HEK293T (cell line): ENCODE data around the gene COPS3.
"Not testable (repeated sequence)": the region's sequence is repeated elsewhere in the genome, so short reads cannot be mapped to it uniquely, and the experiment has no call there.

Experiments used
- CTCF ChIA-PET: fragments of 350-600 bp; formaldehyde crosslinking; extraction: SDS; loops from one replicate; lab custom pipeline; 2021; ENCODE audit warnings: antibody characterized with exemption, inconsistent platforms; lab: Yijun Ruan, JAX
- POLR2A ChIA-PET: fragments of 350-600 bp; formaldehyde crosslinking; extraction: SDS; loops from one replicate; lab custom pipeline; 2020; ENCODE audit warnings: antibody characterized with exemption, inconsistent platforms; lab: Yijun Ruan, JAX
- DNase-seq: peaks from one replicate; pipeline ENCODE4 v3.0.0; 2012; ENCODE audit warnings: mixed read lengths; ENCODE audit errors: extremely low spot score
- ARNT ChIP-seq: fragments of 450-650 bp; IDR thresholded peaks from 2 replicates; pipeline ENCODE4 v1.6.1; 2017; ENCODE audit warnings: mild to moderate bottlenecking
- BHLHE40 ChIP-seq: fragments of 450-650 bp; IDR thresholded peaks from 2 replicates; pipeline ENCODE4 v1.6.1; 2016; ENCODE audit warnings: mild to moderate bottlenecking, moderate library complexity, borderline replicate concordance
- CTBP1 ChIP-seq: fragments of 450-650 bp; IDR thresholded peaks from 2 replicates; pipeline ENCODE4 v1.6.1; 2016; ENCODE audit warnings: borderline replicate concordance
- ELF4 ChIP-seq: fragments of 450-650 bp; IDR thresholded peaks from 2 replicates; pipeline ENCODE4 v1.6.1; 2017; ENCODE audit warnings: antibody characterized with exemption
- FOXA1 ChIP-seq: fragments of 450-650 bp; IDR thresholded peaks from 2 replicates; pipeline ENCODE4 v1.6.1; 2016; ENCODE audit warnings: mild to moderate bottlenecking
- FOXK2 ChIP-seq: fragments of 450-650 bp; IDR thresholded peaks from 2 replicates; pipeline ENCODE4 v1.6.1; 2016; ENCODE audit warnings: mild to moderate bottlenecking
- FOXM1 ChIP-seq: fragments of 450-650 bp; IDR thresholded peaks from 2 replicates; pipeline ENCODE4 v1.6.1; 2017; ENCODE audit warnings: mild to moderate bottlenecking, borderline replicate concordance
- HDGF ChIP-seq: fragments of 450-650 bp; IDR thresholded peaks from 2 replicates; pipeline ENCODE4 v1.6.1; 2017; ENCODE audit warnings: antibody characterized with exemption, borderline replicate concordance
- L3MBTL2 ChIP-seq: fragments of 450-650 bp; conservative IDR thresholded peaks from 2 replicates; pipeline ENCODE4 v1.6.1; 2016; ENCODE audit warnings: mild to moderate bottlenecking
- LEF1 ChIP-seq: fragments of 450-650 bp; IDR thresholded peaks from 2 replicates; pipeline ENCODE4 v1.6.1; 2017; ENCODE audit warnings: mild to moderate bottlenecking, borderline replicate concordance
- NFRKB ChIP-seq: fragments of 450-650 bp; IDR thresholded peaks from 2 replicates; pipeline ENCODE4 v1.6.1; 2016; ENCODE audit warnings: mild to moderate bottlenecking, moderate library complexity
- SP1 ChIP-seq: fragments of 450-650 bp; IDR thresholded peaks from 2 replicates; pipeline ENCODE4 v1.6.1; 2017
- SUZ12 ChIP-seq: fragments of 450-650 bp; IDR thresholded peaks from 2 replicates; pipeline ENCODE4 v1.6.1; 2016; ENCODE audit warnings: mild to moderate bottlenecking
- TARDBP ChIP-seq: fragments of 450-650 bp; IDR thresholded peaks from 2 replicates; pipeline ENCODE4 v1.6.1; 2016
- ZNF384 ChIP-seq: fragments of 450-650 bp; IDR thresholded peaks from 2 replicates; pipeline ENCODE4 v1.6.1; 2016
- TF ChIP-seq, protein P1 (sequence below): fragments of 450-650 bp; IDR thresholded peaks from 2 replicates; pipeline ENCODE4 v1.6.1; 2016

The COPS3 gene

GRCh38 chr17:17269926-17270773 is 10.9 kb downstream of the COPS3 start:
- TF ChIP-seq ELF4 (no peak), SUZ12 (no peak), ZNF384 (peak; percentile 80)
- DNase-seq: no peak
- CTCF ChIA-PET: interaction anchor here (0.6 to 0.8 kb wide), 3 partner anchors 19 to 428 kb away, joined by 3 to 7 read pairs (median 7); no protein-coding TSS in a partner anchor
- POLR2A ChIA-PET: interaction anchor here (1.7 to 2.8 kb wide), 3 partner anchors 10 to 34 kb away, joined by 5 to 11 read pairs (median 6); partner anchors contain the start of gene COPS3

DNA sequence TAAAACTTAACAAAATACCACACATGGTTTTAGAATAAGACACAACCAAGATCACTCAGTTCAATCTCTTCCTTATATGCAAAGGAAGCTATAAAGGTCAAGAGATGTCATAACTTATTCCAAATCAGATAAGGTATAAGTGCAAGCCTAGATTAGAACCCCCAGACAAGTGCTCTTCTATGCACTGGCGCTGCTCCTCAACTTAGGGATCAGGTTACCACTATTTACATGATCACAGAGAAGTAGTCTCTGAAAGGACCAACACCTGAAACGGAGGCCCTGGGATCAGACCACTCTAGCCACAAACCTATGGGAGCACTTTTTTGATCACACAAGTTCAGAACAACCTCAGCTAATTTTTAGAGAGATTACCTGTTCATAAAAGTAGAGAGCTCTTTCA is 16.6 kb downstream of the COPS3 start:
- TF ChIP-seq ARNT (no peak), HDGF (no peak), CTBP1 (no peak), SP1 (no peak), NFRKB (no peak), L3MBTL2 (no peak), LEF1 (no peak)
- TF ChIP-seq, protein P1, sequence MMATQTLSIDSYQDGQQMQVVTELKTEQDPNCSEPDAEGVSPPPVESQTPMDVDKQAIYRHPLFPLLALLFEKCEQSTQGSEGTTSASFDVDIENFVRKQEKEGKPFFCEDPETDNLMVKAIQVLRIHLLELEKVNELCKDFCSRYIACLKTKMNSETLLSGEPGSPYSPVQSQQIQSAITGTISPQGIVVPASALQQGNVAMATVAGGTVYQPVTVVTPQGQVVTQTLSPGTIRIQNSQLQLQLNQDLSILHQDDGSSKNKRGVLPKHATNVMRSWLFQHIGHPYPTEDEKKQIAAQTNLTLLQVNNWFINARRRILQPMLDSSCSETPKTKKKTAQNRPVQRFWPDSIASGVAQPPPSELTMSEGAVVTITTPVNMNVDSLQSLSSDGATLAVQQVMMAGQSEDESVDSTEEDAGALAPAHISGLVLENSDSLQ: no peak
- CTCF ChIA-PET: no interaction called here
- POLR2A ChIA-PET: interaction anchor here (4.1 kb wide), 1 partner anchor 17 kb away, joined by 16 read pairs; the partner anchor contains the start of gene COPS3
- DNase-seq: no peak

DNA sequence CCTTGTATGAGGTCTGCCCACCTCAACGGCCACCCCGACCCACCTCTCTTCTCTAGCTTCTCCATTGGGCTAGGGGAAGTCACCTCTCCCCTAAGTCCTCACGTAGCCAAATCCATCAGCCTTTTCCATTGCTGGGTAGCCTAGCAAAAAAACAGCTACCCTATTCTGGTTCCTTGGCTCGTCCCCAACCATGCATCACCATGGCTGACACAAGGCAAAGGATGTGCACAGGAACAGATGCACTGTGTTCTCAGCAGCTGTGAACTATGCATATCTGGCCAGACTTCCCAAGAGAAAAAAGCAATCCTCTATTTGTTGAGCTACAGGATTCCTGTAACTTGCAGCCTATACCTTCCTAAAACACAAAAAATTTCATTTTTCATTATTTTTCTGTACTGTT is 22.0 kb downstream of the COPS3 start:
- no peak for DNase-seq
- CTCF ChIA-PET: no interaction called here
- TF ChIP-seq TARDBP (no peak), FOXM1 (no peak), HDGF (no peak), FOXK2 (no peak), ZNF384 (no peak), SP1 (no peak), ARNT (no peak), ELF4 (no peak), CTBP1 (no peak), FOXA1 (no peak), NFRKB (no peak), L3MBTL2 (no peak), LEF1 (no peak), SUZ12 (no peak)
- TF ChIP-seq, protein P1: no peak
- POLR2A ChIA-PET: interaction anchor here (1.6 kb wide), 1 partner anchor 21 kb away, joined by 5 read pairs; no protein-coding TSS in a partner anchor

GRCh38 chr17:17258011-17258410 is 23.0 kb downstream of the COPS3 start:
- ChIA-PET POLR2A (interaction anchor here (1.2 to 1.6 kb wide), 2 partner anchors 20 to 23 kb away, joined by 3 to 5 read pairs; partner anchors contain the start of gene COPS3), CTCF (no interaction called here)
- DNase-seq: no peak
- no peak for TF ChIP-seq SP1
- no peak for TF ChIP-seq SUZ12
- no peak for TF ChIP-seq ELF4
- TF ChIP-seq NFRKB: no peak
- TF ChIP-seq LEF1: no peak
- TF ChIP-seq ZNF384: no peak
- no peak for TF ChIP-seq CTBP1
- no peak for TF ChIP-seq FOXK2
- no peak for TF ChIP-seq TARDBP
- no peak for TF ChIP-seq BHLHE40
- TF ChIP-seq, protein P1: no peak
- TF ChIP-seq FOXM1: no peak
- TF ChIP-seq L3MBTL2: no peak

- no peak for DNase-seq
- ChIA-PET CTCF (no interaction called here), POLR2A (interaction anchor here (0.9 kb wide), 1 partner anchor 12 kb away, joined by 3 read pairs; no protein-coding TSS in a partner anchor)
- TF ChIP-seq FOXM1 (no peak), L3MBTL2 (no peak), ARNT (no peak), FOXA1 (no peak), NFRKB (no peak)
Measured at GRCh38 chr17:17256316-17256715, 24.7 kb downstream of the COPS3 start.

DNA sequence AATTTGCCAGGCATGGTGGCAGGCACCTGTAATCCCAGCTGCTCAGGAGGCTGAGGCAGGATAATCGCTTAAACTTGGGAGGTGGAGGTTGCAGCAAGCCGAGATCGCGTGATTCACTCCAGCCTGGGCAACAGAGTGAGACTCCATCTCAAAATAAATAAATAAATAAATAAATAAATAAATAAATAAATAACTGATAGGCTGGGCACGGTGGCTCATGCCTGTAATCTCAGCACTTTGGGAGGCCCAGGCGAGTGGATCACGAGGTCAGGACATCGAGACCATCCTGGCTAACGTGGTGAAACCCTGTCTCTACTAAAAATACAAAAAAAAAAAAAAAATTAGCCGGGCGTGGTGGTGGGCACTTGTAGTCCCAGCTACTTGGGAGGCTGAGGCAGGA is 25.4 kb downstream of the COPS3 start:
- CTCF ChIA-PET, POLR2A ChIA-PET, DNase-seq: not testable (repeated sequence)

GRCh38 chr17:17254036-17254435 is 27.0 kb downstream of the COPS3 start:
- no peak for DNase-seq
- POLR2A ChIA-PET: interaction anchor here (1.0 to 2.0 kb wide), 3 partner anchors 17 to 27 kb away, joined by 3 to 10 read pairs (median 5); partner anchors contain the start of genes COPS3 and FLCN

More at GRCh38 chr17:17254036-17254435, 27.0 kb downstream of the COPS3 start:
- TF ChIP-seq SP1 (no peak), ELF4 (no peak)
- CTCF ChIA-PET: no interaction called here
